Activated CD4-positive, alpha-beta memory T cell treated with anti-CD3 and anti-CD28 coated beads for 36 hours (primary cell): ENCODE results near the gene MPPE1. TPM values are rescaled to one million over a fixed set of nuclear protein-coding genes. Genes with fewer than 3 reads are reported as not detected.
"Not testable (repeated sequence)": the region's sequence is repeated elsewhere in the genome, so short reads cannot be mapped to it uniquely, and the experiment has no call there.

Source experiments
- CTCF ChIA-PET: fragments of 350-600 bp; sonication (Branson Sonifier 250); formaldehyde crosslinking; loops from one replicate; lab custom pipeline; 2021; ENCODE audit warnings: antibody characterized with exemption, inconsistent platforms; lab: Charles Lee
- POLR2A ChIA-PET: fragments of 350-600 bp; sonication (Branson Sonifier 250); formaldehyde crosslinking; loops from one replicate; lab custom pipeline; 2021; ENCODE audit warnings: antibody characterized with exemption; lab: Charles Lee
- DNase-seq: peaks from one replicate; pipeline ENCODE4 v3.0.0-alpha.2; 2020
- H3K27ac Mint-ChIP-seq: one replicate; pipeline ENCODE4 v1.8.0; 2021; ENCODE audit warnings: mixed read lengths
- H3K27me3 Mint-ChIP-seq: one replicate; pipeline ENCODE4 v1.8.0; 2021; ENCODE audit warnings: mixed read lengths
- H3K36me3 Mint-ChIP-seq: one replicate; pipeline ENCODE4 v1.8.0; 2021; ENCODE audit warnings: mixed read lengths
- H3K4me1 Mint-ChIP-seq: one replicate; pipeline ENCODE4 v1.8.0; 2021; ENCODE audit warnings: low read depth, mixed read lengths
- H3K4me3 Mint-ChIP-seq: one replicate; pipeline ENCODE4 v1.8.0; 2021; ENCODE audit warnings: mild to moderate bottlenecking, mixed read lengths
- H3K9me3 Mint-ChIP-seq: one replicate; pipeline ENCODE4 v1.8.0; 2021; ENCODE audit warnings: mixed read lengths
- intact Hi-C: fragments of 100-400 bp; cut with micrococcal nuclease; formaldehyde crosslinking; loops from one replicate; pipeline ENCODE4 v1.15.1; 2023
- total RNA-seq, 2 experiments: library from RNA; stranded (reverse); gene quantifications; one replicate each; pipeline ENCODE4 v1.2.3, GENCODE V29; 2021

The MPPE1 gene
- total RNA-seq, 2 experiments from 2014 or later = 34.0 to 35.4 TPM

DNA sequence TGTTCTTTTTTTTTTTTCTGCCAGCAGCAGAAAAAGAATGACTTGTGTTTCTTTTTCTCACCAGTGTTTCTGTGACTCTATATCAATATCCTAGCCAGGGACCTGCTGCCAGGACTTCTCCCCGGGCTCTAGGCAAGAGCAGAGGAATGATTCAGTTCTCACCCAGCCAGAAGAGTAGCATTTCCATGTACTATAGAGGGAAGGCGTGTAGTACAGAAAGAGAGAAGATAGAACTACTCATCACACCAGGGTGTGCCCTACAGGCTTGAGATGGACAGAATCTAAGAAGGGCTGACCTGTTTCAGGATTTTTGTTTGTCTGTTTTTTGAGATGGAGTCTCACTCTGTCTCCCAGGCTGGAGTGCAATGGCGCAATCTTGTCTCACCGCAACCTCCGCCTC lies 11.4 kb upstream of the MPPE1 start:
- H3K4me3 Mint-ChIP-seq, POLR2A ChIA-PET, H3K27ac Mint-ChIP-seq, intact Hi-C loops, H3K27me3 Mint-ChIP-seq, CTCF ChIA-PET, H3K9me3 Mint-ChIP-seq, H3K36me3 Mint-ChIP-seq, DNase-seq: not testable (repeated sequence)
- peaks cover 10% of the 10 kb centered on the region for H3K4me1 Mint-ChIP-seq

- DNase-seq, H3K4me1 Mint-ChIP-seq, H3K9me3 Mint-ChIP-seq, H3K4me3 Mint-ChIP-seq, H3K36me3 Mint-ChIP-seq, CTCF ChIA-PET, H3K27ac Mint-ChIP-seq, POLR2A ChIA-PET, H3K27me3 Mint-ChIP-seq, intact Hi-C loops: not testable (repeated sequence)
Observed at GRCh38 chr18:11916880-11917279, 8.8 kb upstream of the MPPE1 start.

DNA sequence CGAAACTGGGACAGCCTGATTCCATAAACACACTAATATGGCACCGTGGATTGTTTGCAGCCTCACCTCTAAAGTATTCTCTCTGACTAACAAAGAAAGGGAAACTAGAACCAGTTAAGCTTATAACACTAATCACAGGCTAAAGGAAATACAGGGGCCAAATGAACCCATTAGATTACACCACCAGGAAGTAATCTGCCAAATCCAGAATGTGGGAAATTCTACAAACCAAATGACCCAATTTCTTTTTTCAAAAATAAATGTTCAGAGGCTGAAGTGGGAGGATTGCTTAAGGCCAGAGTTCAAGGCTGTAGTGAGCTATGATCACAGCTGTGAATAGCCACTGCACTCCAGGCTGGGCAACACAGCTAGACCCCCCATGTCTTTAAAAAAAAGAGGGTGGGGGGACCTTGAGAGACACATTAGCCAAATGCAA lies 1.5 kb upstream of the MPPE1 start:
- Mint-ChIP-seq H3K4me1 (peaks cover 19% of the 10 kb centered on the region), H3K36me3 (peaks cover 9% of the 10 kb centered on the region), H3K27me3 (no peaks in the 10 kb centered on the region), H3K27ac (peak overlapping the region; percentile 80), H3K4me3 (peak overlapping the region; percentile 77), H3K9me3 (no peaks in the 10 kb centered on the region)
- ChIA-PET POLR2A (interaction anchor here (0.7 to 1.0 kb wide), 2 partner anchors 45 to 59 kb away, joined by 3 read pairs; no protein-coding TSS in a partner anchor), CTCF (interaction anchor here (0.6 to 1.9 kb wide), 3 partner anchors 27 to 176 kb away, joined by 3 to 7 read pairs (median 5); no protein-coding TSS in a partner anchor)
- intact Hi-C loops = loop anchor here (2.0 kb wide), 1 partner anchor 37 kb away; no protein-coding TSS in a partner anchor
- no peak for DNase-seq

DNA sequence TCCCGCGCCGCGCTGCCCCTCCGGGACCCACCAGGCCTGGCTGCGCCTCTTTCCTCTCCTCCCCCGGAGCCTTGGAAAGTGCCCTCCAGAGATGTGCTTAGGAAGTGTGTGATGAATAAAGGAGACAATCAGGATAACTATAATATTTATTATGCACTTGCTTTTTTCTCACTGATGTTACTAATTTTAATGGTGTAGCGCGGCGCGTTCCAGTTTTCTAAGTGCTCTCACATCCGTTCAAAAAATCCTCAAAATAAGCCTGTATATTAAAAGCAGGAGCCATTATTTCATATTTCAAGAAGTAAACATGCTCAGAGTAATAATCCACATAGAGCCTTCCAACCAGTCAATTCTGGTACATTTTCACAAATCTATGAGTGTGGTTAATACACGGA lies 941 bp upstream of the MPPE1 start:
- DNase-seq = no peak
- Mint-ChIP-seq H3K36me3 (peaks cover 9% of the 10 kb centered on the region), H3K27me3 (no peaks in the 10 kb centered on the region), H3K9me3 (no peaks in the 10 kb centered on the region), H3K27ac (peak overlapping the region; percentile 80), H3K4me3 (peak overlapping the region; percentile 77), H3K4me1 (peaks cover 19% of the 10 kb centered on the region)
- ChIA-PET POLR2A (interaction anchor here (0.7 to 1.6 kb wide), 3 partner anchors 44 to 72 kb away, joined by 3 to 8 read pairs (median 3); partner anchors contain the start of gene IMPA2), CTCF (interaction anchor here (1.0 to 1.9 kb wide), 3 partner anchors 28 to 130 kb away, joined by 3 to 7 read pairs (median 5); no protein-coding TSS in a partner anchor)
- intact Hi-C loops = loop anchor here (2.0 kb wide), 1 partner anchor 38 kb away; no protein-coding TSS in a partner anchor

- no peak for DNase-seq
- CTCF ChIA-PET = no interaction called here
Observed at GRCh38 chr18:11906926-11907874, 917 bp downstream of the MPPE1 start.

GRCh38 chr18:11906176-11906575 lies 1.9 kb downstream of the MPPE1 start:
- Mint-ChIP-seq H3K4me1 (peaks cover 22% of the 10 kb centered on the region), H3K27ac (peak overlapping the region; percentile 18), H3K36me3 (peaks cover 13% of the 10 kb centered on the region), H3K9me3 (no peaks in the 10 kb centered on the region), H3K4me3 (no peak overlapping the region), H3K27me3 (no peaks in the 10 kb centered on the region)
- intact Hi-C loops = no loop called here
- ChIA-PET POLR2A (interaction anchor here (0.7 kb wide), 1 partner anchor 56 kb away, joined by 3 read pairs; no protein-coding TSS in a partner anchor), CTCF (interaction anchor here (1.0 to 1.2 kb wide), 2 partner anchors 31 to 88 kb away, joined by 3 to 5 read pairs; no protein-coding TSS in a partner anchor)
- no peak for DNase-seq

More at GRCh38 chr18:11906926-11907874, 917 bp downstream of the MPPE1 start:
- Mint-ChIP-seq H3K36me3 (peaks cover 13% of the 10 kb centered on the region), H3K27me3 (no peaks in the 10 kb centered on the region), H3K4me1 (peaks cover 22% of the 10 kb centered on the region), H3K9me3 (no peaks in the 10 kb centered on the region), H3K4me3 (peak overlapping the region; percentile 92), H3K27ac (peak overlapping the region; percentile 90)
- POLR2A ChIA-PET = interaction anchor here (1.6 kb wide), 1 partner anchor 74 kb away, joined by 8 read pairs; the partner anchor contains the start of gene IMPA2
- intact Hi-C loops = no loop called here

DNA sequence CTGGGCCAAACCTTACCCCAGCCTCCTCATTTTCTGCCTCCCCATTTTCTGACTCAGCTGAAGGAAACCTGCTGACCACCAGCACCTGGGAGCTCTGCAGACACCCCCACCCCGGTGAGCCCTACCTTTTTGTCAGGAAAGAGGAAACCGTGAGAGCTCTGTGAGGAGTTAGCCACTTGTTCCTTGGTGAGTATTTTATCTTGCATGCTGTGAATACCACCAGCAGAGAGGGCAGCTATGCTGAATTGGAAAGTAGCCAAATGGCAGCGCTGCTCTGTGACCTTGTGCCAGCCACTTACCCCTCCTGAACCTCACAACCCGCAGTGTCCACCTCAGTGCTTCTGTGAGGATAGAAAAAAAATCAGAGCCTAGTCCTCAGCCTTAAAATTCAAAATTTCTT lies 2.5 kb downstream of the MPPE1 start:
- Mint-ChIP-seq H3K27me3 (no peaks in the 10 kb centered on the region), H3K4me3 (no peak overlapping the region), H3K9me3 (no peaks in the 10 kb centered on the region), H3K36me3 (peaks cover 13% of the 10 kb centered on the region), H3K27ac (peak overlapping the region; percentile 18), H3K4me1 (peaks cover 22% of the 10 kb centered on the region)
- DNase-seq = no peak
- intact Hi-C loops = no loop called here
- POLR2A ChIA-PET = no interaction called here
- CTCF ChIA-PET = interaction anchor here (1.0 to 1.2 kb wide), 2 partner anchors 31 to 88 kb away, joined by 3 to 5 read pairs; no protein-coding TSS in a partner anchor

GRCh38 chr18:11902522-11903292 lies 5.4 kb downstream of the MPPE1 start:
- Mint-ChIP-seq H3K4me3 (no peak overlapping the region), H3K27me3 (no peaks in the 10 kb centered on the region), H3K36me3 (peaks cover 13% of the 10 kb centered on the region), H3K27ac (no peak overlapping the region), H3K4me1 (peaks cover 16% of the 10 kb centered on the region), H3K9me3 (no peaks in the 10 kb centered on the region)
- ChIA-PET POLR2A (no interaction called here), CTCF (no interaction called here)
- no peak for DNase-seq
- intact Hi-C loops = no loop called here

- CTCF ChIA-PET = no interaction called here
- no peaks in the 10 kb centered on the region for H3K27me3 Mint-ChIP-seq
- no peaks in the 10 kb centered on the region for H3K9me3 Mint-ChIP-seq
- POLR2A ChIA-PET = no interaction called here
- peaks cover 16% of the 10 kb centered on the region for H3K36me3 Mint-ChIP-seq
- H3K4me3 Mint-ChIP-seq = no peak overlapping the region
- H3K27ac Mint-ChIP-seq = no peak overlapping the region
- intact Hi-C loops = no loop called here
- DNase-seq = no peak
- peaks cover 11% of the 10 kb centered on the region for H3K4me1 Mint-ChIP-seq
Observed at GRCh38 chr18:11901826-11902438, 6.2 kb downstream of the MPPE1 start.

- Mint-ChIP-seq H3K9me3 (no peaks in the 10 kb centered on the region), H3K4me3 (no peak overlapping the region), H3K27ac (no peak overlapping the region), H3K36me3 (peaks cover 25% of the 10 kb centered on the region), H3K4me1 (peaks cover 3% of the 10 kb centered on the region), H3K27me3 (no peaks in the 10 kb centered on the region)
- CTCF ChIA-PET = no interaction called here
- intact Hi-C loops = no loop called here
- POLR2A ChIA-PET = no interaction called here
- no peak for DNase-seq
Observed at GRCh38 chr18:11899063-11899462, 9.1 kb downstream of the MPPE1 start.

DNA sequence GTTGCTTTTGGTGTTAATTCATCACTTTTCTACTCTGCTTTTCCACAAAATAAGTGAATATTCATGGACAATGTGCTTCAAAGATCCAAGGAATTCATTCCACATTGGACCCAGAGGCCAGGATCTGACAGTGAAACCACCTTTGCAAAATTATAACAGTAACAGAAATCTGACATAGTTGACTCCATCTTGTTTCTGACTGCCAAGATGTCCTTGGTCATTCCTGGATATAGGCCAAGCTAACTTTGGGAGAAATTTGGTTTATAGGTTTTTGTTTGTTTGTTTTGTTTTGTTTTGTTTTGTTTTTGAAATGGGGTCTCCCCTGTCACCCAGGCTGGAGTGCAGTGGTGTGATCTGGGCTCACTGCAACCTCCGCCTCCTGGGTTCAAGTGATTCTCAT lies 10.3 kb downstream of the MPPE1 start:
- Mint-ChIP-seq H3K4me1 (no peaks in the 10 kb centered on the region), H3K36me3 (peaks cover 28% of the 10 kb centered on the region), H3K27me3 (no peaks in the 10 kb centered on the region), H3K27ac (no peak overlapping the region), H3K9me3 (no peaks in the 10 kb centered on the region), H3K4me3 (no peak overlapping the region)
- CTCF ChIA-PET = no interaction called here
- no peak for DNase-seq
- intact Hi-C loops = no loop called here
- POLR2A ChIA-PET = no interaction called here
